GM23248 (cell line): ENCODE results near the gene TMEM178B.

Experiments
- EZH2 ChIP-seq: fragments of 200-600 bp; sonication (generic); IDR thresholded peaks from 2 replicates; pipeline ENCODE4 v1.6.1; 2018; ENCODE audit warnings: antibody characterized with exemption, mild to moderate bottlenecking; ENCODE audit not compliant: insufficient read depth, poor library complexity, severe bottlenecking
- EZH2phosphoT487 ChIP-seq: fragments of 200-600 bp; sonication (generic); IDR thresholded peaks from 2 replicates; pipeline ENCODE4 v1.6.1; 2018; ENCODE audit warnings: antibody characterized with exemption, moderate library complexity, mild to moderate bottlenecking, low read depth; ENCODE audit not compliant: insufficient read depth

DNA sequence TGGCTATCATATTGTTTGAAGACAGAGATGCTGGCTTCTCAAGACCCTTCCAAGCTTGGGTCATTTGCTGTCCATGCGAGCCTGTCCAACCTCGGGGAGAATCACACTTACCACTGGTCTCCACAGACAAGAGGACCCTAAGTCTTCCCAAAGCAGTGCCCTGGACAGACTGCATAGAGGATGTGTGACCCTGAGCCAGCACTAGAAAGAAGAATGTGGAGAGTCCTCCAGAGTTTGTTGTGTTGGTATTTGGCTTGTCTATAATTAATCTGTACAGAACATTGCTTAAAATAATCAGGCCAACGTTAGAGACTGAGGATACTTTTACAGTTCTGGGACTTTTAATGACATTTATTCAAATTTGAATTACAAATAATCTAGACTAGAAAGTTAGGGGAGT, 212.7 kb downstream of the TMEM178B start:
- TF ChIP-seq EZH2 (no peak), EZH2phosphoT487 (no peak)
